HepG2 (cell line): ENCODE data around the gene TBX15. TPM values are rescaled to one million over a fixed set of nuclear protein-coding genes. Genes with fewer than 3 reads are reported as not detected.

Source experiments
- AGO2 ChIP-seq: fragments of 200-400 bp; formaldehyde crosslinking; optimal IDR thresholded peaks from 2 replicates; pipeline ENCODE3; 2017; ENCODE audit warnings: mild to moderate bottlenecking, low read depth, low read length, moderate library complexity
- BHLHE40 ChIP-seq: IDR thresholded peaks from 2 replicates; pipeline ENCODE4 v1.6.1; 2011; ENCODE audit warnings: low read length, improper control_type of control experiment
- CCDC6 ChIP-seq: sonication (generic); formaldehyde crosslinking; IDR thresholded peaks from 2 replicates; pipeline ENCODE4 v1.8.1; 2022; ENCODE audit warnings: mild to moderate bottlenecking, missing genetic modification reagents, moderate library complexity
- EEA1 ChIP-seq: sonication (generic); formaldehyde crosslinking; IDR thresholded peaks from 2 replicates; pipeline ENCODE4 v1.5.1; 2020; ENCODE audit warnings: mild to moderate bottlenecking, missing genetic modification reagents, borderline replicate concordance
- FLYWCH1 ChIP-seq: sonication (generic); formaldehyde crosslinking; IDR thresholded peaks from 2 replicates; pipeline ENCODE4 v1.8.1; 2023; ENCODE audit warnings: mild to moderate bottlenecking, missing genetic modification reagents
- HMG20B ChIP-seq: conservative IDR thresholded peaks from 2 replicates; pipeline ENCODE4 v1.6.1; 2016; ENCODE audit warnings: missing genetic modification reagents, missing compliant biosample characterization
- HNRNPK ChIP-seq: fragments of 200-400 bp; formaldehyde crosslinking; IDR thresholded peaks from 2 replicates; pipeline ENCODE4 v1.6.1; 2018; ENCODE audit warnings: low read length, low read depth, moderate library complexity, mild to moderate bottlenecking; ENCODE audit not compliant: poor library complexity, severe bottlenecking
- MAF1 ChIP-seq: sonication (generic); formaldehyde crosslinking; IDR thresholded peaks from 2 replicates; pipeline ENCODE4 v1.5.0; 2020; ENCODE audit warnings: missing genetic modification reagents, borderline replicate concordance
- MYC ChIP-seq: sonication (generic); formaldehyde crosslinking; IDR thresholded peaks from 2 replicates; pipeline ENCODE4 v1.9.0; 2021; ENCODE audit warnings: missing genetic modification reagents, borderline replicate concordance
- NCOA5 ChIP-seq: sonication (generic); formaldehyde crosslinking; IDR thresholded peaks from 2 replicates; pipeline ENCODE4 v1.4.0; 2020; ENCODE audit warnings: missing genetic modification reagents
- NFIB ChIP-seq: sonication (generic); formaldehyde crosslinking; IDR thresholded peaks from 2 replicates; pipeline ENCODE4 v1.9.0; 2021; ENCODE audit warnings: missing genetic modification reagents, mild to moderate bottlenecking, borderline replicate concordance
- PRMT3 ChIP-seq: sonication (generic); formaldehyde crosslinking; IDR thresholded peaks from 2 replicates; pipeline ENCODE4 v1.8.1; 2022; ENCODE audit warnings: low read depth, mild to moderate bottlenecking, moderate library complexity, missing genetic modification reagents, borderline replicate concordance
- RAD21 ChIP-seq: fragments of 450-650 bp; formaldehyde crosslinking; IDR thresholded peaks from 2 replicates; pipeline ENCODE4 v1.5.0; 2020; ENCODE audit warnings: mild to moderate bottlenecking
- RARA ChIP-seq: IDR thresholded peaks from 2 replicates; pipeline ENCODE4 v1.6.1; 2016; ENCODE audit warnings: missing genetic modification reagents, missing compliant biosample characterization
- RFX5 ChIP-seq: IDR thresholded peaks from 2 replicates; pipeline ENCODE4 v1.6.1; 2011; ENCODE audit warnings: low read depth, low read length, improper control_type of control experiment
- SNAPC2 ChIP-seq: sonication (generic); formaldehyde crosslinking; IDR thresholded peaks from 2 replicates; pipeline ENCODE4 v1.8.1; 2022; ENCODE audit warnings: mild to moderate bottlenecking, missing genetic modification reagents
- SOX6 ChIP-seq, 2 experiments: fragments of 450-650 bp in 1 of 2; sonication (generic) in 1 of 2; formaldehyde crosslinking in 1 of 2; IDR thresholded peaks; 2 replicates each; pipeline versions ENCODE4 v1.4.0 to v1.6.1; 2017 to 2020; ENCODE audit warnings: antibody characterized with exemption in 1 of 2, mild to moderate bottlenecking in 1 of 2, missing genetic modification reagents in 1 of 2
- TFAP4 ChIP-seq: sonication (generic); IDR thresholded peaks from 2 replicates; pipeline ENCODE4 v1.6.1; 2016; ENCODE audit warnings: low read depth, borderline replicate concordance
- ZFP82 ChIP-seq: sonication (generic); formaldehyde crosslinking; IDR thresholded peaks from 2 replicates; pipeline ENCODE4 v1.5.1; 2020; ENCODE audit warnings: mild to moderate bottlenecking, missing genetic modification reagents, borderline replicate concordance
- ZNF121 ChIP-seq: sonication (generic); formaldehyde crosslinking; IDR thresholded peaks from 2 replicates; pipeline ENCODE4 v1.5.0; 2020; ENCODE audit warnings: mild to moderate bottlenecking, missing genetic modification reagents
- ZNF335 ChIP-seq: sonication (generic); formaldehyde crosslinking; IDR thresholded peaks from 2 replicates; pipeline ENCODE4 v1.4.0; 2020; ENCODE audit warnings: missing genetic modification reagents
- ZNF383 ChIP-seq: sonication (generic); formaldehyde crosslinking; IDR thresholded peaks from 2 replicates; pipeline ENCODE4 v1.4.0; 2020; ENCODE audit warnings: missing genetic modification reagents, mild to moderate bottlenecking, borderline replicate concordance
- ZNF564 ChIP-seq: sonication (generic); formaldehyde crosslinking; IDR thresholded peaks from 2 replicates; pipeline ENCODE4 v1.8.1; 2023; ENCODE audit warnings: mild to moderate bottlenecking, missing genetic modification reagents
- ZNF644 ChIP-seq: IDR thresholded peaks from 2 replicates; pipeline ENCODE4 v1.6.1; 2016; ENCODE audit warnings: low read depth
- ZNF660 ChIP-seq: sonication (generic); formaldehyde crosslinking; IDR thresholded peaks from 2 replicates; pipeline ENCODE4 v1.5.1; 2020; ENCODE audit warnings: mild to moderate bottlenecking, low read depth, missing genetic modification reagents, borderline replicate concordance
- ZNF883 ChIP-seq: sonication (generic); formaldehyde crosslinking; IDR thresholded peaks from 2 replicates; pipeline ENCODE4 v1.5.1; 2020; ENCODE audit warnings: mild to moderate bottlenecking, missing genetic modification reagents; ENCODE audit errors: not compliant biosample characterization
- ZSCAN25 ChIP-seq: sonication (generic); formaldehyde crosslinking; IDR thresholded peaks from 2 replicates; pipeline ENCODE4 v1.8.0; 2022; ENCODE audit warnings: mild to moderate bottlenecking, missing genetic modification reagents
- polyA plus RNA-seq, 8 experiments: library from polyadenylated mRNA; depleted of rRNA in 3 of 8; stranded (reverse) in 7 of 8; unstranded in 1 of 8; fragments of >200 nt; fragmentation: Illumina TruSeq in 4 of 8; extraction: Trizol in 4 of 8; gene quantifications; 2 replicates each; pipeline versions ENCODE4 v1.2.1 to v1.2.3, GENCODE V29; 2011 to 2016; ENCODE audit warnings: low read depth in 4 of 8, missing spikeins in 1 of 8, mixed read lengths in 1 of 8; ENCODE audit not compliant: insufficient read depth in 1 of 8
- total RNA-seq, 5 experiments: library from RNA; depleted of rRNA; stranded (reverse); fragments of >200 nt; fragmentation: Illumina TruSeq; extraction: Trizol; gene quantifications; 2 replicates each; pipeline ENCODE4 v1.2.3, GENCODE V29; 2016; ENCODE audit warnings: low read depth in 1 of 5
- TF ChIP-seq, protein P1 (sequence below): sonication (generic); formaldehyde crosslinking; IDR thresholded peaks from 2 replicates; pipeline ENCODE4 v1.8.0; 2022; ENCODE audit warnings: missing genetic modification reagents, mild to moderate bottlenecking, borderline replicate concordance

TBX15 gene
- total and polyA plus RNA-seq, 2 of the 13 experiments (the other 11 are each of a cell fraction or from before 2014, with no cell fraction given): 0.42 to 1.9 TPM

GRCh38 chr1:118960567-118961136 is 27.5 kb downstream of the TBX15 start (continued):
- TF ChIP-seq ZNF335 (peak; percentile 39; the same call in 1 of the 2 replicates), TFAP4 (peak; percentile 91), ZSCAN25 (CRISPR knock-in tag) (peak; percentile 79; the same call in 1 of the 2 replicates), HNRNPK (no peak), PRMT3 (CRISPR knock-in tag) (no peak), MYC (CRISPR knock-in tag) (no peak; the same call in 1 of the 2 replicates), SOX6 (IDR thresholded peaks at IDR 0.05) (no peak), SOX6 (CRISPR knock-in tag; IDR thresholded peaks at IDR 0.05) (peak; percentile 93), RAD21 (peak; percentile 58), ZNF883 (peak; percentile 49), ZNF660 (CRISPR knock-in tag) (no peak), HMG20B (CRISPR knock-in tag) (peak; percentile 84; the same call in 1 of the 2 replicates), MAF1 (CRISPR knock-in tag) (no peak), EEA1 (no peak), ZNF121 (CRISPR knock-in tag) (no peak), ZFP82 (no peak), ZNF644 (peak; percentile 97), NCOA5 (CRISPR knock-in tag) (no peak), AGO2 (no peak), BHLHE40 (peak; percentile 42; the same call in 1 of the 2 replicates), CCDC6 (CRISPR knock-in tag) (peak; percentile 64; the same call in 1 of the 2 replicates), ZNF383 (CRISPR knock-in tag) (no peak), SNAPC2 (CRISPR knock-in tag) (peak; percentile 76; the same call in 1 of the 2 replicates), NFIB (CRISPR knock-in tag) (no peak), ZNF564 (CRISPR knock-in tag) (peak; percentile 55; the same call in 1 of the 2 replicates), RFX5 (0 out of 2 replicates have a peak, but pooled peaks have one; percentile 13), RARA (CRISPR knock-in tag) (peak; percentile 92), FLYWCH1 (CRISPR knock-in tag) (no peak)
- TF ChIP-seq, protein P1, sequence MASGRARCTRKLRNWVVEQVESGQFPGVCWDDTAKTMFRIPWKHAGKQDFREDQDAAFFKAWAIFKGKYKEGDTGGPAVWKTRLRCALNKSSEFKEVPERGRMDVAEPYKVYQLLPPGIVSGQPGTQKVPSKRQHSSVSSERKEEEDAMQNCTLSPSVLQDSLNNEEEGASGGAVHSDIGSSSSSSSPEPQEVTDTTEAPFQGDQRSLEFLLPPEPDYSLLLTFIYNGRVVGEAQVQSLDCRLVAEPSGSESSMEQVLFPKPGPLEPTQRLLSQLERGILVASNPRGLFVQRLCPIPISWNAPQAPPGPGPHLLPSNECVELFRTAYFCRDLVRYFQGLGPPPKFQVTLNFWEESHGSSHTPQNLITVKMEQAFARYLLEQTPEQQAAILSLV (CRISPR knock-in tag): peak; percentile 91; the same call in 1 of the 2 replicates
